ENCODE data around the gene SRP14. TPM values are rescaled to one million over a fixed set of nuclear protein-coding genes. Genes with fewer than 3 reads are reported as not detected.
A peak's percentile ranks its signal among the peaks of the same experiment; 100 is the strongest.

The SRP14 gene
- total RNA-seq, 1 experiment from 2014 or later = 200 TPM

DNA sequence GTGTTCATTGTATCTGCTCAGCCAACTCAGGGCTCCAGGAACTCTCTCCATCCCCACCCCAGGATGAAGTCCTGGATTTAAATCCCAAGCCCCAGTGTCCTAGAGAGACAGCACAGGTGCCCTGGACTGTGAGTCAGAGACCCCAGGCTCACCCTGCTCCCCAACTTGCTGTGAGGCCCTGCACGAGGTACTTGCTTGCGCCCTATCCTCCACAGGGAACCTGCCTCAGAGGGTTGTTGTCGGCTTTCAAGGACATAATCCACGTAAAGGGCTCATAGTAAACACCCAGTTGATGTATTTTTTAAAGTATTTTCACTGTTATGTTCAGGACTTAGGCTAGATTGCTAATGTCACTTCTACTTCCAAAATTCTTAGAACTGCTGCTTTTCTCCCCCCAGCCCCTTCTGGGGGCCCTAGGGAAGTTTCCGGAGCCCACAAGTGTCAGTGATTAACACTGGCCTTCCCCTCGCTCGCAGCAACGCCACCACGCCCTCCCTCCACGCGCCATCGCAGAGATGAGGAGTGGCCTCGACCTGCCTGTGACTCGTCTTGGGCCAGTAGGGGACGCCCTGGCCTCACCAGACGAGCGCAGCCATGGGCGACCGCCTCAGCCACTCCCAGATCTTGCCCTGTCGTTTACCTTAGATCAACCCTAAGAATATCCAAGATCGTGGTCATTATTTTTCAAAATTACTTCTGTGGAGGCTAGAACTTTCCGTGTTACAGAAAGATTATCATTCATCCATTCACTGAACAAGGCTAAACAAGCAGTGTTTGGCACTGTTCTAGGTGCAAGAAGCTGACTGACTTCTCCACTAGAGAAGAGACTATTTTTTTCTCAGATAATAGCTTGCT lies 6.0 kb upstream of the SRP14 start:
- Histone ChIP-seq H3K9ac (ENCODE audit: extremely low read depth, insufficient read length, low read length) (no peak overlapping the region), H3K27ac (ENCODE audit: insufficient read length, low read depth, low read length) (no peak overlapping the region), H2BK5ac (ENCODE audit: insufficient read length, low read length) (no peak overlapping the region), H2BK15ac (ENCODE audit: low read depth, low read length) (no peak overlapping the region), H4K5ac (ENCODE audit: insufficient read length, low read depth, low read length) (no peak overlapping the region), H4K8ac (replicated peaks; ENCODE audit: insufficient read length, low read depth, low read length) (no peak overlapping the region), H3K23ac (ENCODE audit: insufficient read length, low read depth, low read length) (no peak overlapping the region), H3K79me1 (ENCODE audit: insufficient read depth, low read depth, low read length, poor library complexity, severe bottlenecking) (no peaks in the 10 kb centered on the region), H2BK12ac (ENCODE audit: insufficient read length, low read depth, low read length) (no peak overlapping the region), H3K56ac (ENCODE audit: insufficient read length, low read depth, low read length) (no peak overlapping the region), H3K14ac (ENCODE audit: insufficient read depth, low read length) (no peak overlapping the region), H3K18ac (ENCODE audit: insufficient read length, low read depth, low read length) (no peak overlapping the region), H2BK20ac (ENCODE audit: low read depth, low read length, poor library complexity, severe bottlenecking) (no peak overlapping the region), H2AFZ (ENCODE audit: low read length) (no peak overlapping the region), H3K4ac (ENCODE audit: low read depth, low read length) (no peak overlapping the region), H3K27me3 (ENCODE audit: insufficient read depth, low read length) (no peaks in the 10 kb centered on the region), H2BK120ac (ENCODE audit: low read depth, low read length, poor library complexity, severe bottlenecking) (no peak overlapping the region), H3K4me1 (ENCODE audit: insufficient read depth, low read length) (peaks cover 5% of the 10 kb centered on the region; the same call in 1 of the 2 replicates), H3K79me2 (ENCODE audit: insufficient read depth, low read length) (no peaks in the 10 kb centered on the region), H3K4me2 (ENCODE audit: insufficient read depth, insufficient read length, low read length) (peak overlapping the region; percentile 30), H3K23me2 (ENCODE audit: insufficient read length, low read depth, low read length, poor library complexity, severe bottlenecking) (no peaks in the 10 kb centered on the region), H3T11ph (ENCODE audit: low read length) (no peak overlapping the region), H4K91ac (ENCODE audit: insufficient read length, low read depth, low read length) (no peak overlapping the region), H2AK5ac (ENCODE audit: insufficient read length, low read length) (no peak overlapping the region), H4K20me1 (ENCODE audit: control insufficient read depth, insufficient read depth, insufficient read length) (no peaks in the 10 kb centered on the region), H3K9me3 (ENCODE audit: control insufficient read depth, low read depth, low read length) (no peaks in the 10 kb centered on the region)
- H3K27ac Mint-ChIP-seq = peak overlapping the region in 1 of 3 experiments; percentile 80; a peak in 2 of 7 replicates
- H3K4me1 Mint-ChIP-seq = peaks cover 32 to 40% of the 10 kb centered on the region in 2 experiments
- H3K9me3 Mint-ChIP-seq = no peaks in the 10 kb centered on the region
- no peaks in the 10 kb centered on the region for H3K36me3 Mint-ChIP-seq (ENCODE audit: insufficient read depth in 1 of 3, low read depth in 3 of 3)
- peak; percentile 81 for DNase-seq
- no CpG with 5 or more reads among the region's 22 CpGs for WGBS (ENCODE audit: extremely low coverage, insufficient read length, low lambda C conversion rate)
- H3K27me3 Mint-ChIP-seq (ENCODE audit: low read depth) = no peaks in the 10 kb centered on the region
- peak overlapping the region; percentile 48 to 69 for H3K4me3 Mint-ChIP-seq
- TF ChIP-seq, protein P1, sequence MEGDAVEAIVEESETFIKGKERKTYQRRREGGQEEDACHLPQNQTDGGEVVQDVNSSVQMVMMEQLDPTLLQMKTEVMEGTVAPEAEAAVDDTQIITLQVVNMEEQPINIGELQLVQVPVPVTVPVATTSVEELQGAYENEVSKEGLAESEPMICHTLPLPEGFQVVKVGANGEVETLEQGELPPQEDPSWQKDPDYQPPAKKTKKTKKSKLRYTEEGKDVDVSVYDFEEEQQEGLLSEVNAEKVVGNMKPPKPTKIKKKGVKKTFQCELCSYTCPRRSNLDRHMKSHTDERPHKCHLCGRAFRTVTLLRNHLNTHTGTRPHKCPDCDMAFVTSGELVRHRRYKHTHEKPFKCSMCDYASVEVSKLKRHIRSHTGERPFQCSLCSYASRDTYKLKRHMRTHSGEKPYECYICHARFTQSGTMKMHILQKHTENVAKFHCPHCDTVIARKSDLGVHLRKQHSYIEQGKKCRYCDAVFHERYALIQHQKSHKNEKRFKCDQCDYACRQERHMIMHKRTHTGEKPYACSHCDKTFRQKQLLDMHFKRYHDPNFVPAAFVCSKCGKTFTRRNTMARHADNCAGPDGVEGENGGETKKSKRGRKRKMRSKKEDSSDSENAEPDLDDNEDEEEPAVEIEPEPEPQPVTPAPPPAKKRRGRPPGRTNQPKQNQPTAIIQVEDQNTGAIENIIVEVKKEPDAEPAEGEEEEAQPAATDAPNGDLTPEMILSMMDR (conservative IDR thresholded peaks at IDR 0.05) = peak; percentile 98
